ENCODE results near the gene TBX21.
A peak's percentile ranks its signal among the peaks of the same experiment; 100 is the strongest.

Gene TBX21

GRCh38 chr17:47705536-47706530 is 27.2 kb upstream of the TBX21 start:
- TF ChIP-seq CTCF (IDR thresholded peaks at IDR 0.05; ENCODE audit: extremely low read depth, missing control alignments), result no peak
- DNase-seq (ENCODE audit: low spot score), result peak; percentile 28

- TF ChIP-seq CTCF (IDR thresholded peaks at IDR 0.05; ENCODE audit: extremely low read depth, missing control alignments), result no peak
- no peak for DNase-seq (ENCODE audit: low spot score)
Measured at GRCh38 chr17:47707056-47707804, 25.8 kb upstream of the TBX21 start.

- no peak for TF ChIP-seq CTCF (IDR thresholded peaks at IDR 0.05; ENCODE audit: extremely low read depth, missing control alignments)
- DNase-seq (ENCODE audit: low spot score), result no peak
Measured at GRCh38 chr17:47707884-47708283, 25.2 kb upstream of the TBX21 start.

- TF ChIP-seq CTCF (IDR thresholded peaks at IDR 0.05; ENCODE audit: extremely low read depth, missing control alignments), result no peak
- peak; percentile 17 for DNase-seq (ENCODE audit: low spot score)
Measured at GRCh38 chr17:47708312-47708863, 24.6 kb upstream of the TBX21 start.

GRCh38 chr17:47708864-47709541 is 24.0 kb upstream of the TBX21 start:
- no peak for TF ChIP-seq CTCF (IDR thresholded peaks at IDR 0.05; ENCODE audit: extremely low read depth, missing control alignments)
- DNase-seq (ENCODE audit: low spot score), result no peak

GRCh38 chr17:47709594-47709993 is 23.4 kb upstream of the TBX21 start:
- DNase-seq (ENCODE audit: low spot score), result no peak
- TF ChIP-seq CTCF (IDR thresholded peaks at IDR 0.05; ENCODE audit: extremely low read depth, missing control alignments), result no peak

Measured in GM20000 (cell line).